Measurements from ENCODE around the gene LMNA. TPM values are rescaled to one million over a fixed set of nuclear protein-coding genes. Genes with fewer than 3 reads are reported as not detected.

Gene LMNA
- total and polyA plus RNA-seq, 3 donors from 2014 or later, result 162 to 219 (median 189) TPM

DNA sequence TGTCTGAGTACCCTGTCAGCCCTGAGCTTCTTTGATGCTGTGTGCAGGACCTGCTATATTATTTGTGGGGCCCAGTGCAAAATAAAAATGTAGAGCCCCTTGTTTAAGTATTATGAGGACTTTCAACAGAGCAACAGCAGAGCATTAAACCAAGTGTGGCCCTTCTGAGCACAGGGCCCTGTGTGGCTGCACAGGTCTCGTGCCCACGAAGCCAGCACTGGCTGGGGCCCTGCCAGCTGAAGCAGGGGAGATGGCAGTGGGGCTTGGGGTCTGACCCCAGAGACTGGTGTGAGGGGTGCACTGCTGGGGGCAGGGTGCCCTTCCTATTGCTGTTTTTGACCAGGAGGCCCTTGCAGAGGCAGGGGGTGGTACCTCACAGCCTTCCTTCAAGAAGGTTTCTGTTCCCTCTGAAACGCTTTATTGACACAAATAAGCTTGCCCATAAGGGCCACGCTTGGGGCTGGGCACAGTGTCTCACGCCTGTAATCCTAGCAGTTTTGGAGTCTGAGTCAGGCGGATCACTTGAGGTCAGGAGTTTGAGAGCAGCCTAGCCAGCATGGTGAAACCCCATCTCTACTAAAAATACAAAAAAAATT is 36.7 kb downstream of the LMNA start:
- H3K4me3 ChIP-seq, result no peak overlapping the region
- peaks cover 7% of the 10 kb centered on the region for H3K4me1 ChIP-seq
- H3K9me3 ChIP-seq, result no peaks in the 10 kb centered on the region
- no peaks in the 10 kb centered on the region for H3K36me3 ChIP-seq (ENCODE audit: low read depth, missing control alignments)
- no peaks in the 10 kb centered on the region for H3K27me3 ChIP-seq
- intact Hi-C loops (cut with DNase I; ENCODE audit: low total_unique reads), result no loop called here
- WGBS, 2 donors, result 70 to 79% methylated on average over 6 of the region's 6 CpGs
- DNase-seq, result no peak
- H3K27ac ChIP-seq, result no peak overlapping the region
- TF ChIP-seq POLR2A (IDR thresholded peaks at IDR 0.05), result no peak
- TF ChIP-seq, protein P1, sequence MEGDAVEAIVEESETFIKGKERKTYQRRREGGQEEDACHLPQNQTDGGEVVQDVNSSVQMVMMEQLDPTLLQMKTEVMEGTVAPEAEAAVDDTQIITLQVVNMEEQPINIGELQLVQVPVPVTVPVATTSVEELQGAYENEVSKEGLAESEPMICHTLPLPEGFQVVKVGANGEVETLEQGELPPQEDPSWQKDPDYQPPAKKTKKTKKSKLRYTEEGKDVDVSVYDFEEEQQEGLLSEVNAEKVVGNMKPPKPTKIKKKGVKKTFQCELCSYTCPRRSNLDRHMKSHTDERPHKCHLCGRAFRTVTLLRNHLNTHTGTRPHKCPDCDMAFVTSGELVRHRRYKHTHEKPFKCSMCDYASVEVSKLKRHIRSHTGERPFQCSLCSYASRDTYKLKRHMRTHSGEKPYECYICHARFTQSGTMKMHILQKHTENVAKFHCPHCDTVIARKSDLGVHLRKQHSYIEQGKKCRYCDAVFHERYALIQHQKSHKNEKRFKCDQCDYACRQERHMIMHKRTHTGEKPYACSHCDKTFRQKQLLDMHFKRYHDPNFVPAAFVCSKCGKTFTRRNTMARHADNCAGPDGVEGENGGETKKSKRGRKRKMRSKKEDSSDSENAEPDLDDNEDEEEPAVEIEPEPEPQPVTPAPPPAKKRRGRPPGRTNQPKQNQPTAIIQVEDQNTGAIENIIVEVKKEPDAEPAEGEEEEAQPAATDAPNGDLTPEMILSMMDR (IDR thresholded peaks at IDR 0.05), result no peak

DNA sequence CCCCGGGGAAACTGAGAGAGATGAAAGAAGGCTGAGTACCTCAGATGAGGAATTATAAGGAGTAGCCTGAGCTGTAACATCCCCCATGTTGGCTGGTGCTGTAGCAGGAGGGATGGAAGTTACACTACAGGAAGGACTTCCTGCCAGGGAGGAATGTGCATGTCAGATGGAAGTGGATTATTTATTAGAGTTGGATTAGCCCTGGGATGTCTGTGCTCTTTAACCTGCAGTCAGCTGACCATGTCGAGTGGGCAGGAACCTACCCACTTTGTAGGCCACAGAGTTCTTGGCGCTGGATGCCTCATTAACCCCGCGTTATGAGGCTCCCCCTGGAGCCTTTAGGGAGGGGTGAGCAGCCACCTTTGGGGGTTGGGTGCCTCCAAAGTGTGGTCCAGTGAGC is 38.1 kb downstream of the LMNA start:
- TF ChIP-seq, protein P1 (IDR thresholded peaks at IDR 0.05), result no peak
- TF ChIP-seq POLR2A (IDR thresholded peaks at IDR 0.05), result no peak
- intact Hi-C loops (cut with DNase I; ENCODE audit: low total_unique reads), result no loop called here
- Histone ChIP-seq H3K36me3 (ENCODE audit: low read depth, missing control alignments) (no peaks in the 10 kb centered on the region), H3K27me3 (no peaks in the 10 kb centered on the region), H3K4me1 (no peaks in the 10 kb centered on the region), H3K4me3 (no peak overlapping the region), H3K9me3 (no peaks in the 10 kb centered on the region), H3K27ac (no peak overlapping the region)
- no peak for DNase-seq
- WGBS, 2 donors, result 55 to 58% methylated on average over 5 of the region's 5 CpGs

DNA sequence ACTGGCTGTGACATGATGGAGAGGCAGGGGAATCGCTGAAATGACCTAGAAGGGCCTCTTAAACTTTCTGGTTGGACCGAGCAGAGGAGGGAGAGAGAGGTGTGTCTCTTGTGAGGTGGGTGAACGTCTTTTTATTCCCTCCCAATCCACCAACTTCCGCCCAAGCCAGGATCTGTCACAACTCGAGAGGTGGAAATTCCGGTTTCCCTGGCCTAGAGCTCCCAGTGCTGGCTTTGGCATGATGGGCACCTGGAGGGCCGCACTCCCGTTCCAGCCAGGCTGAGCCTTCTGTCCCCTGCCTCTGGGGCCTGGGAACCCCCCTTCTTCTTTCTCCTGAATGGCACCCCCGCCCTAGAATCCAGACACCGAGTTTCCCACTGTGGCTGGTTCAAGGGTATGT is 38.9 kb downstream of the LMNA start, which contains the start of gene SEMA4A:
Gene SEMA4A (plus strand): TSS at position 224 of the 400 bp plus-strand sequence. CDS start 994 bp downstream, outside the sequence.
- Histone ChIP-seq H3K4me3 (no peak within 1 kb of the TSS), H3K9me3 (no peaks in the 10 kb centered on the region), H3K27ac (no peak within 1 kb of the TSS), H3K27me3 (no peaks in the 10 kb centered on the region), H3K36me3 (ENCODE audit: low read depth, missing control alignments) (no peaks in the 10 kb centered on the region), H3K4me1 (no peaks in the 10 kb centered on the region)
- no peak for DNase-seq
- WGBS, 2 donors, result 81 to 85% methylated on average over 7 to 10 of the region's 10 CpGs
- intact Hi-C loops (cut with DNase I; ENCODE audit: low total_unique reads), result no loop called here
- TF ChIP-seq, protein P1 (IDR thresholded peaks at IDR 0.05), result no peak
- no peak for TF ChIP-seq POLR2A (IDR thresholded peaks at IDR 0.05)

DNA sequence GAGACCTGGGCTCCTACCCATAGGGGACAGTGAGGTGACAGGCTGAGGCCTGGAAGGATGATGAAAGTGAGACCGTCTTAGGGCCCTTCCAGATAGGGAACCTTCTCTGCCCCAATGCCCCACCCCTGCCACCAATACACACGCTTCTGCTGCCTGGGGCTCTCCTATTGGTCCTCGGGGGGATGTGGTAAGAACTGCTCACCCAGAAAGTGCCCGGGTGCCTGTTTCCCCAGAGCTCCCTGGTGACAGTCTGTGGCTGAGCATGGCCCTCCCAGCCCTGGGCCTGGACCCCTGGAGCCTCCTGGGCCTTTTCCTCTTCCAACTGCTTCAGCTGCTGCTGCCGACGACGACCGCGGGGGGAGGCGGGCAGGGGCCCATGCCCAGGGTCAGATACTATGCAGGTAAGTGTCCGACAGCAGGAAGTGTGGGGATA is 39.8 kb downstream of the LMNA start:
- no peak overlapping the region for H3K27ac ChIP-seq
- intact Hi-C loops (cut with DNase I; ENCODE audit: low total_unique reads), result no loop called here
- WGBS, 2 donors, result 91 to 100% methylated on average over 3 to 11 of the region's 11 CpGs
- no peak for DNase-seq
- no peaks in the 10 kb centered on the region for H3K36me3 ChIP-seq (ENCODE audit: low read depth, missing control alignments)
- no peaks in the 10 kb centered on the region for H3K4me1 ChIP-seq
- no peak overlapping the region for H3K4me3 ChIP-seq
- no peak for TF ChIP-seq POLR2A (IDR thresholded peaks at IDR 0.05)
- TF ChIP-seq, protein P1 (IDR thresholded peaks at IDR 0.05), result no peak
- H3K27me3 ChIP-seq, result no peaks in the 10 kb centered on the region
- H3K9me3 ChIP-seq, result no peaks in the 10 kb centered on the region
